ENCODE measurements around the gene ENPP1.
"Not testable (repeated sequence)": the region's sequence is repeated elsewhere in the genome, so short reads cannot be mapped to it uniquely, and the experiment has no call there.

The ENPP1 gene

DNA sequence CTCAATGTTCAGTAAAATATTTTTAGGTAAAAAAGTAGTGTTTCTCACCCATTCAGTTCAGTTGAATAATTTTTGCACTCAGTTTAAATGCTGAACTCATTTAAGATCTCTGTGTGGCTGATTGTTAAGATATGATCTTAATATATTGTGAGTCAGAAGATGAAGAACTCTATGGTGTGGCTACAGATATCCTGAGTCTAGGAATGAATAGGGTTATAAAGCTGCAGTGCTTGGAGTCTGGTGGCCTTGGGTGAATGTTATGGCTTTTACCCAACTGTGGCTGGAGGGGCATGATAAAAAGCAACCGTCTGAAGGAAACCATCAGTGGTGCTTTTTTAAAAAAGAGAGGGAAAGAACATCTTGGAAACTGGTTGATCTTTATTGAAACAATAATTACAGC, 77.4 kb downstream of the ENPP1 start:
- no peak for DNase-seq

DNA sequence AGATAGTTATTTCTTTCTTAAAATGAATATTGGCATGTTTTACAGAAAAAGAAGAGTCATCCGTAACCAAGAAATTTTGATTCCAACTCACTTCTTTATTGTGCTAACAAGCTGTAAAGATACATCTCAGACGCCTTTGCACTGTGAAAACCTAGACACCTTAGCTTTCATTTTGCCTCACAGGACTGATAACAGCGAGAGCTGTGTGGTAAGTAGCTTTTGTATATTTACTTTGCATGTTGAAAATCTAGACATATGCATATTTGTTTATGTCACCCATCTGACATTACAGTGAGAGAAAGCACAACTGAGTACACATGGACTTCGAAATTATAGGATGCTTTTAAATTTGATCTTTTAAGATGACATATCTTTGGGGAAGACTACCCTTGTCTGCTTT, 78.7 kb downstream of the ENPP1 start:
- DNase-seq, result no peak

DNA sequence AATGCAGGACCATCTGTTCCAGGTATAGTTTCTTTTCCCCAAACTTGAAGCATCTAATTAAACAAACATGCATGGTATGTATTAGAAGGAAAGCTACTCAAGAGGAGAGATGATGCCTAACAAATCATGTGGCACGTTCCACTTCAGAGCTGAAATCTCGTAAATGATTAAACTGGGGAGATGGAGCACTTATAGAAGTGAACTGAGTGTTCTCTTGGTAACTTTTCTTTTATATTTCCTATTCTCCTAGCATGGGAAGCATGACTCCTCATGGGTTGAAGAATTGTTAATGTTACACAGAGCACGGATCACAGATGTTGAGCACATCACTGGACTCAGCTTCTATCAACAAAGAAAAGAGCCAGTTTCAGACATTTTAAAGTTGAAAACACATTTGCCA, 82.3 kb downstream of the ENPP1 start:
- DNase-seq, result no peak

DNA sequence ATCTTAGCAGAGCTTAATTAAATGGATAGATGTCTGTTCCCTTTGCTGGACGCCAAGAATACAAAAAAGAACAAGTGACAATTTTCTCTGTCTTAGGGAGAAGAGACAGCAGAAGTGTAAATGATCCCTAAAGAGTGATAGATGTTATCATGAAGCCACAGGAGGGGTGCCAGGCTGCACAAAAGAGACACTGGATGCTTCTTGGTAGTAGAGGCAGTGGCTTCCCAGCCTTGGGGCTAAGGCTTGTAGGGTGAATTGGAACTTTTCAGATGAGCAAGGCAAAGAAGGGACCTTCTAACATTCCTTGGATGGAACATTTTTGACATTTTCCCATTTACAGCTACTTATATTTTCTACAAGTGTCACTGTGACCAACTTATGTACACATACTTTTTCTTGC, 85.4 kb downstream of the ENPP1 start:
- no peak for DNase-seq

DNA sequence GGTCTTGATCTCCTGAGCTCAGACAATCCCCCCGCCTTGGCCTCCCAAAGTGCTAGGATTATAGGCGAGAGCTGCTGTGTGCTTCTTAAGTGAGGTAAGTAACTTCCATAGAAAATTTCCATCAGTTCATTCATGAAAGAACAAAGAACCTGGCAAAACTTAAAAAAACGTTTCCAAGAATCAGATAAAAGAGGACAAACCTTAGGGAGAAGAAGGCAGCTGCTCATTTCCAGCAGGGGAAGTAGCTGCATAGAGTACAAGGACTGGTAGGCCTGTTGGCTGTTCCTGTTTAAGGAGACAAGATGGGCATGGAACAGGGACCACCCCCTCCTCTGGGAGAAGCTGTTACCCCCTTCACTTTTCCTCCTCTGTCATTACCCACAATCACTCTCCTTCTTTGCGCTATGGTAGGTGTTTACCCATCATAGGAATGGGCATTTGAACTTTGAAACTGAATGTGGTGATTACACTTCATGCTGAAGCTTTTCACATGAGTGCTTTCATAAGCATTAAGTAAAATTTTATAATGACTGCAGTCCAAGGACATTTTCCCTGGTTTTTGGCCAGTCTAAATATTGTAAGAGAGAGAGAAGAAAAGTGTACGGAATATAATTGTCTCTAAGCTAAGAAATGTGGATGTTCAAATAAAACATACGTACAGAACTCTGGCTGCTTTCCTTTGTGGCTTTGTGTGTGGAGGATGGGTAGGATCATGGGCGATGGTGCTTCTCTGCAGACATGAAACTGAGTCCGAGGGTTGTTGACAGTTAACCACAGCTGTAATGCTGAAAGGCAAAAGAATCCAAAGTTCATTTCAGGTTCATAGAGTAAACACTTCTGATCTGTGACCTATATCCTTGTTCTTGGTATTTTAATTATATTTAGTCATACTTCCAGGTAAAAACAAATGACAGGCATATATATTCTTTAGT, 86.9 kb downstream of the ENPP1 start:
- DNase-seq, result no peak

DNA sequence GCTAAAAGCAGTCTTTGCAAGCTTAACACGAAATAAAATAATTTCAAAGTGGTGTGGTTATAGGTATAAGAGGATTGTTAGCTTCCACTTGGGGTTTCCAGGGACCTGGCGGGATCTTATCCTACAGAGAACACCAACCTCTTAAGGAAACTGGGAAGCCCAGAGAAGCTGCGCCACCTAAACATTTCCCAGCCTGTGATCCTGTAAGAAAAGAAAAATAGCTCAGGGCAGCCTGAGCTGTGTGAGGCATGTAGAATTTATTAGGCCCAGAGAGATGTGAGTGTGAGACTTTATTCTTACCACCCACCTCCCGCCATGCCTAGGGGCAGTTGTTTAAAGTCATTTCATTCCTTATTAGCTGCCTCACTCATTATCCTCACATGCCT, 89.2 kb downstream of the ENPP1 start:
- DNase-seq, result no peak

DNA sequence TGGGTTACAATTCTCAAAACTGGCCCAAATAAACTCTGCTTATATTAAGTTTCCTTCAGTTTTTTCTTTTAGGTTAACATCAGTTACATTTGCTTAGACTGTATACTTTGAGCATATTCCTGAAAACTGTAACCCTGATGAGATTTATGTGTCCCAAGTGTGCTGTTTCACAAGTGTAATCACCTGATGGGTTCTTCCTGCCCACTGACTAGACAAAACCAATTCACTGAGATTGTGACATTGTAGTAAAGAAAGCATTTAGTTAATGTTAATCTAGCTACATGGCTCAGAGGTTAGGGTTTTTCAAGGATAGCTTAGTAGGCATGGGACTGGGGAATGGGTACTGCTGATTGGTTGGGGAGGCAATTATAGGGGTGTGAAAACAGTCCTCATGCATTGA, 89.8 kb downstream of the ENPP1 start:
- no peak for DNase-seq

DNA sequence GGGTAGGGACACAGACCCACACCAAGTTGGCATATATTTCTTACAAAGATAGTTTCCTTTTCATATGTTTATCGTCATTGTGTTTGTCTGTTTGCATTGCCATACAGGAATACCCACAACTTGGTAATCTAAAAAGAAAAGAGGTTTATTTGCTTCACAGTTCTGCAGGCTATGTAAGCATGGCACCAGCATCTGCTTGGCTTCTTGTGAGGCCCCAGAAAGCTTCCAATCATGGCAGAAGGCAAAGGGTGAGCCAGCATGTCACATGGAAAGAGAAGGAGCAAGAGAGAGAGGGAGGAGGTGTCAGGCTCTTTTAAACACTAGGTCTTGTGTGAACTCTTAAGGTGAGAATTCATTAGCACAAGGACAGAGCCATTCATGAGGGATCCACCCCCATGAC, 90.9 kb downstream of the ENPP1 start:
- DNase-seq, result no peak

DNA sequence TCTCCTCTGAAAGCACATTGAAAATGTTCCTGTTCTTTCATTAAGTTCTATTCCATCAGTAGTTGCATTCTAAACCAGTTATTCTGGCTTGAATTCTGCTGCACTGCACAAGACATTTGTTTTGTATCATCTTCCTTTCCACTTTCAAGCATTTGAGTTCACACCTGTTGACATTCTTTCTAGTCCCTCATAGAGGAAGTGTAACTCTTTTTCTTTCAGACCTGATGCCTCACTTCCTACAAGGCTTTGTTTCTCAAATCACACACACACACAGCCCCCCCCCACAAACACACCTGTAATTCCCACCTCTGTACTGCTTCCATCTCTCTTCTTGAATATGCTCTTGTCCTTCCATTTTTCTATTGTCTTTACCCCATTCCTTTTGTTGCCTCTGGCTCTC, 92.4 kb downstream of the ENPP1 start:
- no peak for DNase-seq

DNA sequence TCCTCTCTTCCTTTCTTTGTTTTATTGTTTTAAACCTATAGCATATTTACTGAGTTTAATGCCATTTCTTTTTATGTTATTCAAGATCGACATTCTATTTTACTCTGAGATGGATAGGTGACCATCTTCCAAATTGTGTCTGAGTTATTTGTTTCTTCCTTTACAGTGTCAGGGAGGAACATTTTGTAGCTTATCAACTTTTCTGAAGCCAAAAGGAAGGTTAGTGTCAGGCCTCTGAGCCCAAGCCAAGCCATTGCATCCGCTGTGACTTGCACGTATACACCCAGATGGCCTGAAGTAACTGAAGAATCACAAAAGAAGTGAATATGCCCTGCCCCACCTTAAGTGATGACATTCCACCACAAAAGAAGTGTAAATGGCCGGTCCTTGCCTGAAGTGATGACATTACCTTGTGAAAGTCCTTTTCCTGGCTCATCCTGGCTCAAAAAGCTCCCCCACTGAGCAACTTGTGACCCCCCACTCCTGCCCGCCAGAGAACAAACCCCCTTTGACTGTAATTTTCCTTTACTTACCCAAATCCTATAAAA, 93.6 kb downstream of the ENPP1 start:
- DNase-seq, result not testable (repeated sequence)

DNA sequence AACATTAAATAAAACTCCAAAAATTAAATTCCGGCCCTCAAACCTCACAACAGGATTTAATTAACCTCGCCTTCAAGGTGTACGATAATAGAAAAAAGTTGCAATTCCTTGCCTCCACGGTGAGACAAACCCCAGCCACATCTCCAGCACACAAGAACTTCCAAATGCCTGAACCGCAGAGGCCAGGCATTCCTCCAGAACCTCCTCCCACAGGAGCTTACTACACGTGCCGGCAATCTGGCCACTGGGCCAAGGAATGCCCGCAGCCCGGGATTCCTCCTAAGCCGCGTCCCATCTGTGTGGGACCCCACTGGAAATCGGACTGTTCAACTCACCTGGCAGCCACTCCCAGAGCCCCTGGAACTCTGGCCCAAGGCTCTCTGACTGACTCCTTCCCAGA, 95.9 kb downstream of the ENPP1 start:
- not testable (repeated sequence) for DNase-seq

DNA sequence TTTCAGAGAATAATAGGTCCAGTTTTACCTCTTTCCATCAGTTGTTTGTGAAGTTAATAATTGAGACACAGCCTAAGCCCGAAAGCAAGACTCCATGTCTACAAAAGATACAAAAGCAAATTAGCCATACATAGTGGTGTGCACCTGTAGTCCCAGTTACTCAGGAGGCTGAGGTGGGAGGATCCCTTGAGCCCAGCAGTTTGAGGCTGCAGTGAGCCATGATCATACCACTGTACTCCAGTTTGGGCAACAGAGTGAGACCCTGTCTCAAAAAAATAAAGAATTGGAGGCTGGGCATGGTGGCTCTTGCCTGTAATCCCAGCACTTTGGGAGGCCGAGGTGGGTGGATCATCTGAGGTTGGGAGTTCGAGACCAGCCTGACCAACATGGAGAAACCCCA, 101.0 kb downstream of the ENPP1 start:
- not testable (repeated sequence) for DNase-seq

DNA sequence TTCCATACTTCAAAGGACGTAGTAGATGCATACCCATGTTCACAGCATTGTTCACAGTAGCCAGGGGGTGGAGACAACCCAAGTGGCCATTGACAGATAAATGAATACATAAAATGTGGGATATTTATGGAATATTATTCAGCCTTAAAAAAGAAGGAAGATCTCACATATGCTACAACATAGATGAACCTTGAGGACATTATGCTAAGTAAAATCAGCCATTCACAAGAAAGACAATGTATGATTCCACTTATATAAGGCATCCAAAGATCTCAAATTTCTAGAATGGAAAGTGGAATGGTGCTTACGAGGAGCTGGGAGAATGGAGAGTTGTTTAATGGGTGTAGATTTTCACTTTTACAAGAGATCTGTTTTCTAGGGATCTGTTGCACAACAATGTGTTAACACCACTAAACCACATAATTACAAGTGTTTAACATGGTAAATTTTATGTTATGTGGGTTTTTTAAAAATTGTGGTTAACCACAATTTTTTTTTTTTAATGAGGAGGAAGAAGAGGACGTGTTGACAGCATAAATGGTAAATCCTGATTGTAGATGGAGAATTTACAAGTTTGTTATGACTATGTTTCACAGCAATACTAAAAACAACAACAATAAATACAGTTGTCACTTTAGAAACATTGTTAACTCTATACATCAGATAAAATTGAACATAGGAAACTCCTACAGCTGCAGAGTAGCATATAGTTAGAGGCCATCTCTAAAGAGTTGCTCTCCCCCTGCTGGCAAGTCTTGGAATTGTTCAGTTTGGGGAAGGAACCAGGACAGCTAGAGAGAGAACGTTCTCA, 101.8 kb downstream of the ENPP1 start:
- peak in 1 of 2 experiments; percentile 68 for DNase-seq

DNA sequence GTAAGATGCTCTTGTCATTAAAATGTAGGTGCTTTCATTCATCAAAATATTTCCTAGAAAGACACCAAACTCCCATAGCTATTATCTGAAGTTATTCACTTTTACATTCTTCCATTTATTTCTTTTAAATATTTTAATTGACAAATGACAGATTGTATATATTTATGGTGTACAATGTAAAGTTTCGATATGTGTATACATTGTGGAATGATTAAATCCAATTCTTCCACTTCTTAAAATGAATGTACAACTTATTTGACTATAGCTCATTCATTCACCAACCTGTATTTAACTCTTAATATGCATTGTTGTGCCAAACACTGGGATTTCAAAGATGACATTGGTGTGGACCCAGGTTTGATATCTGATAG, 102.4 kb downstream of the ENPP1 start:
- DNase-seq, result no peak

DNA sequence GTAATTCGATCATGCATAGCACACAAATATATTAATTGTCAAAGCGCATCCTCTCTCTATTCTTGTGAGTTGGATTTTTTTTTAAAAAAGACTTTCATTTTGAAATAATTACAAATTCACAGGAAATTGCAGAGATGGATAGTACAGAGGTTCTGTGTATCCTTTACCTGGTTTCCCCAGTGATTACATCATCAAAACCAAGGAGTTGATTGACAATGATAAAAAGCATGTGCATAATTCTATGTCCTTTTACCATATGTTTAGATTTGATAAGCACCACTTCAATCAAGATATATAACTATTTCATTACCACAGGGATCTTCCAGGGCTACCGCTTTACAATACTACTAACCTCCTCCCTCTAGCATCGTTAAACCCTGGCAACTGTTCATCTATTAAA, 103.1 kb downstream of the ENPP1 start:
- no peak for DNase-seq

DNA sequence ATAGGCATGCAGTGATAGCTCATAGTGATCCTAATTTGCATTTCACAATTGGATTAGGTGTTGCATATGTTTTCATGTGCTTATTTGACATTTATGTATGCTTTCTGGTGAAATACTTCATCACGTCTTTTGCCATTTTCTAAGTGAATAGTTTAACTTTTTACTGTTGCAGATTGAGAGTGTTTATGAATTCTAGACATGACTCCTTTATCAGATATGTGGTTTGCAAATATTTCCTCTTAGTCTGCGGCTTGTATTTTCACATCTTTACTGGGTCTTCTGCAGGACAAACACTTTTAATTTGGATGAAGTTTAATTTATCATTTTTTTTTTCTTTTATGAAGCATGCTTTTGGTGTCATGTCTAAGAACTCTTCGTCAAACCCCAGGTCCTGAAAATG, 104.1 kb downstream of the ENPP1 start:
- no peak for DNase-seq

DNA sequence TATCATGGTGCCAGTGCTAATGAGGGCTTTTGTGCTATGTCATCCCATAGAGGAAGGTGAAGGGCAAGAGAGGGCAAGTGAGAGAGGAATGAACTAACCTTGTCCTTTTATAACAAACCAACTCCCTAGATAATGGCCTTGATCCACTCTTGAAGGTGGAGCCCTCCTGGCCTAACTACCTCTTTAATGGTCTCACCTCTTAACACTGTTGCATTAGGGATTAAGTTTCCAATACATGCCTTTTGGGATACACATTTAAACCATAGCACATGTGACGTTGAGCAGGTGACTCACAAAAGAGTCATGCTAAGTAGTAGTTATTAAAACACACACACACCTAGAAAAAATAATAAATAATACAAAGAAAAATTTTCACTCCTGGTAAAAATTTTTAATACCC, 106.4 kb downstream of the ENPP1 start:
- no peak for DNase-seq

DNA sequence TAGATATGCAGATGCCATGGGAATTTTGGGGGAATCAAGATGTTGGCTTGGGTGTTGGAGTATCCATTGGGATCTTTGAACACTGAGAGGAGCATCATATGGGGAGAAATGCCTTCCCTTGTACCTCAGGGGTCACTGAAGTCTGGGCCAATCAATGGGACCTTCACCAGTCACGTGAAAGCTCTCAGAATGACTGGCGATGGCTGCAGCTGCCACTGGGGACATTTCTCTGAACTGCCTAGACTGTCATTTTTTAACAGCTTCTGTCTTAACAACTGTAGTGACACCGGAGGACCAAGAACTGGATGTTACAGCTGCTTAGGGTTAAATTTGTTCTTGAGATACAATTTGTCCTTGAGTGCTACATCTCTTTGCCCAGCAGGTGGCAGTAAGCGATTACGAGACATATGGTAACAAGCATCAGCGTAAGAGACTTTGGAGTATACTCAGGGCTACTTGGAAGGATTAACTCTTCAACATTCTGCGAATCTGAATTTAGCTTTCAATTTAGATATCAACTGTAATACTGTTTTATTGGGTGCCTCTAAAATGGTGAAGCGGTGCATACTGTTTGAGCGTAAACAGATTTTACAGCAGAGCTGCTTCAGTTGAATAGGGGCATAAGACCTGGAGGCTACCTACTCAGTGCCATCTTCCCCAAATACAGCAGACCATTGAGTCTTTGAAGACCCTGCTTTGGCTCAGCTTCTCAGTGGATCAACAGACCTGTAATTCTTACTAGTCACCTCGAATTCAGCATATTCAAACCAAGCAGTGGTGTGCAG, 107.3 kb downstream of the ENPP1 start:
- DNase-seq, result peak in 1 of 2 experiments; percentile 56

DNA sequence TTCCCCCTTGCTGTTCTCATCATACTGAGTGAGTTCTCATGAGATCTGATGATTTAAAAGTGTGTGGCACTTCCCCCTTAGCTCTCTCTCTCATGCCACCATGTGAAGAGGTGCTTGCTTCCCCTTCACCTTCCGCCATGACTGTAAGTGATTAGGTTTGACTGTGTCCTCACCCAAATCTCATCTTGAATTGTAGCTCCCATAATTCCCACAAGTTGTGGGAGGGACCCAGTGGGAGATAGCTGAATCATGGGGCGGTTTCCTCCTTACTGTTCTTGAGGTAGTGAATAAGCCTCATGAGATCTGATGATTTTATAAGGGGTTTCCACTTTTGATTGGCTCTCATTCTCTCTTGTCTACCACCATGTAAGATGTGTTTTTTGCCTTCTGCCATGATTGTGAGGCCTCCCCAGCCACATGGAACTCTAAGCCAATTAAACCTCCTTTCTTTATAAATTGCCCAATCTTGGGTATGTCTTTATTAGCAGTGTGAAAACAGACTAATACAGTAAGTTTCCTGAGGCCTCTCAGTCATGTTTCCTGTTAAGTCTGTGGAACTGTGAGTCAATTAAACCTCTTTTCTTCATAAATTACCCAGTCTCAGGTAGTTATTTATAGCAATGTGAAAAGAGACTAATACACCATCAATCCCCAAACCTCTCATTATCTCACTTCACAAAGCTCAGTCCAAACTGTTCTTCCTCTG, 108.4 kb downstream of the ENPP1 start:
- DNase-seq, result not testable (repeated sequence)

DNA sequence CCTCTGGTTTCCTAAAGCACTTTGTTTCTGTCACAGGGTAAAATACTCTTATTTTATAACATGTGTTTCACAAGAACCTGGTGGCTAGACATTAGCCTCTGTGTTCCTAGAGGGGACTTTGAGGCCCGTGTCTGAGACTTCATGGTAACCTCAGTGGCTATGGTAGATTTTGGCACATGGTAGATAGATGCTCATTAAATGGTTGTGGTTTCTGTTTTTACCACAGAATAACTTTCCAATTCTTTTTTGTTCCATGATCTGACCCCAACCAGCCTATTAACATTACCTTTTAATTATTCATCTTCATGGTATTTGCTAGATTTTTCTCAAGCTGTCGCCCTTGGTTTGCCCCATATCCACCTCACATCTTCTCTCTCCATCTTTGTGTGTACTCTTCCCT, 109.0 kb downstream of the ENPP1 start:
- no peak for DNase-seq

DNA sequence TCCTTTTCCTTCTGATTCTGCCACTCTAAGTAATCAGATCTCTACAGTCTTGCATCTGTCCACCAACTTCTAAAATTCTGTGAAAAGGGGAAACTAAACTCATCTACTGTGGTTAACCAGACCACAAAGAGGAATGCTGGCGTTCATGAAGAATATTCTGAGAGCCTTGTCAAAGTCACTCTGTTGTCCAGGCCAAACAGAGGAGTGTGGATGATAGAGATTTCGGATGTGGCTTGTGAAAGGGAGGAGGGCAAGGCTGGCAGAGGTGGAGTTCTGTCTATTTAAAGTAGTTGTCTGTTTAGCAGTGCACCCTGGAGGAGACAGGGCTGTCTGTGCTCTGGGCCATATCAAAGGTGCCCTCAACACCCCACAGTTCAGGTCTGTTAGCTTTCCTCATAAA, 109.5 kb downstream of the ENPP1 start:
- DNase-seq, result no peak
